ENCODE results near the gene TMEM161A. TPM values are rescaled to one million over a fixed set of nuclear protein-coding genes. Genes with fewer than 3 reads are reported as not detected.
A peak's percentile ranks its signal among the peaks of the same experiment; 100 is the strongest.

Gene TMEM161A
- total and polyA plus RNA-seq, 2 of the 13 experiments (the other 11 are each of a cell fraction or from before 2014, with no cell fraction given), result 25.9 to 31.4 TPM

DNA sequence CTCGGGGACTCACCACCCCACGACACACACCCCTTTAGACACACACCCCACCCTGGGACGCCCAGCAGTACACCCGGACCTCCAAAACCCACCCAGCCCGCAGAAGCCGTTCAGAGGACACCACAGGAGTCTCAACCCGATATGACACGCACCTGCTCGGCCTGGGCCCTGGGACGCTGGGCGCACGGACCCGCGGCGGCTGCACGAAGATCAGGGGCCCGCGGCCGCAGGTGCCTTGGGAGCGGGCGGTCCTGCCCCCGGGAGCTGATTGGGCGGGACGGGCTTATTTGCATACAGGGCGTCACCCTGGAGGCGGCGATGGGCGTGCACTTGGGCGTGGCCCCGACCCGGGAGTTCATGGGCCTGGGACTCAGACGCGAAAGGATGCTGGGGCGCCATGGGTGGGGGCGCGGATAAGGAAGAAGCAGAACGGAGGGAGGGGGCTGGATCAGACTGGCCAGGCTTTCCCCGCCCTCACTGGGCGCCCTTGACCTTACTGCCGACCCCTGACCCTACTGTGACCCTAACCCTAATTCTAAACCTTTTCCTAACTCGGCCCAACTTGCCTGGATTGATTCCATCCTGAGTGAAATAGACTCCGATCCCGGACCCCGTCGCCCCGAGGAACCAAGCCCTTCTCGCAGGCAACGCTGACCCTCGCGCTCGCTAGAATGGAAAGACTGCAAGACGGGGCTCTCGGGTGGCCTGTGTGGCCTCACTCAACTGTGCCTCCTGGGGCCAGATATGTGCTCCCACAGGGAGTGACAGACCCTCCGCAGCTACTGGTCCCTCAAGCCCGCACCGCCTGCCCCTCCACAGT is 32.0 kb upstream of the TMEM161A start, which contains the start of gene MEF2B (continued):
- no peak for TF ChIP-seq CENPBD1 (CRISPR knock-in tag; IDR thresholded peaks at IDR 0.05; ENCODE audit: borderline replicate concordance, low read depth)
- TF ChIP-seq, protein P1, sequence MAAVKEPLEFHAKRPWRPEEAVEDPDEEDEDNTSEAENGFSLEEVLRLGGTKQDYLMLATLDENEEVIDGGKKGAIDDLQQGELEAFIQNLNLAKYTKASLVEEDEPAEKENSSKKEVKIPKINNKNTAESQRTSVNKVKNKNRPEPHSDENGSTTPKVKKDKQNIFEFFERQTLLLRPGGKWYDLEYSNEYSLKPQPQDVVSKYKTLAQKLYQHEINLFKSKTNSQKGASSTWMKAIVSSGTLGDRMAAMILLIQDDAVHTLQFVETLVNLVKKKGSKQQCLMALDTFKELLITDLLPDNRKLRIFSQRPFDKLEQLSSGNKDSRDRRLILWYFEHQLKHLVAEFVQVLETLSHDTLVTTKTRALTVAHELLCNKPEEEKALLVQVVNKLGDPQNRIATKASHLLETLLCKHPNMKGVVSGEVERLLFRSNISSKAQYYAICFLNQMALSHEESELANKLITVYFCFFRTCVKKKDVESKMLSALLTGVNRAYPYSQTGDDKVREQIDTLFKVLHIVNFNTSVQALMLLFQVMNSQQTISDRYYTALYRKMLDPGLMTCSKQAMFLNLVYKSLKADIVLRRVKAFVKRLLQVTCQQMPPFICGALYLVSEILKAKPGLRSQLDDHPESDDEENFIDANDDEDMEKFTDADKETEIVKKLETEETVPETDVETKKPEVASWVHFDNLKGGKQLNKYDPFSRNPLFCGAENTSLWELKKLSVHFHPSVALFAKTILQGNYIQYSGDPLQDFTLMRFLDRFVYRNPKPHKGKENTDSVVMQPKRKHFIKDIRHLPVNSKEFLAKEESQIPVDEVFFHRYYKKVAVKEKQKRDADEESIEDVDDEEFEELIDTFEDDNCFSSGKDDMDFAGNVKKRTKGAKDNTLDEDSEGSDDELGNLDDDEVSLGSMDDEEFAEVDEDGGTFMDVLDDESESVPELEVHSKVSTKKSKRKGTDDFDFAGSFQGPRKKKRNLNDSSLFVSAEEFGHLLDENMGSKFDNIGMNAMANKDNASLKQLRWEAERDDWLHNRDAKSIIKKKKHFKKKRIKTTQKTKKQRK (IDR thresholded peaks at IDR 0.05; ENCODE audit: low read length), result no peak
- TF ChIP-seq ZSCAN22 (CRISPR knock-in tag; IDR thresholded peaks at IDR 0.05), result no peak
- no peak for TF ChIP-seq YEATS4 (CRISPR knock-in tag; IDR thresholded peaks at IDR 0.05; ENCODE audit: borderline replicate concordance)
- no peak for TF ChIP-seq NFE2 (CRISPR knock-in tag; IDR thresholded peaks at IDR 0.05)
- TF ChIP-seq, protein P2, sequence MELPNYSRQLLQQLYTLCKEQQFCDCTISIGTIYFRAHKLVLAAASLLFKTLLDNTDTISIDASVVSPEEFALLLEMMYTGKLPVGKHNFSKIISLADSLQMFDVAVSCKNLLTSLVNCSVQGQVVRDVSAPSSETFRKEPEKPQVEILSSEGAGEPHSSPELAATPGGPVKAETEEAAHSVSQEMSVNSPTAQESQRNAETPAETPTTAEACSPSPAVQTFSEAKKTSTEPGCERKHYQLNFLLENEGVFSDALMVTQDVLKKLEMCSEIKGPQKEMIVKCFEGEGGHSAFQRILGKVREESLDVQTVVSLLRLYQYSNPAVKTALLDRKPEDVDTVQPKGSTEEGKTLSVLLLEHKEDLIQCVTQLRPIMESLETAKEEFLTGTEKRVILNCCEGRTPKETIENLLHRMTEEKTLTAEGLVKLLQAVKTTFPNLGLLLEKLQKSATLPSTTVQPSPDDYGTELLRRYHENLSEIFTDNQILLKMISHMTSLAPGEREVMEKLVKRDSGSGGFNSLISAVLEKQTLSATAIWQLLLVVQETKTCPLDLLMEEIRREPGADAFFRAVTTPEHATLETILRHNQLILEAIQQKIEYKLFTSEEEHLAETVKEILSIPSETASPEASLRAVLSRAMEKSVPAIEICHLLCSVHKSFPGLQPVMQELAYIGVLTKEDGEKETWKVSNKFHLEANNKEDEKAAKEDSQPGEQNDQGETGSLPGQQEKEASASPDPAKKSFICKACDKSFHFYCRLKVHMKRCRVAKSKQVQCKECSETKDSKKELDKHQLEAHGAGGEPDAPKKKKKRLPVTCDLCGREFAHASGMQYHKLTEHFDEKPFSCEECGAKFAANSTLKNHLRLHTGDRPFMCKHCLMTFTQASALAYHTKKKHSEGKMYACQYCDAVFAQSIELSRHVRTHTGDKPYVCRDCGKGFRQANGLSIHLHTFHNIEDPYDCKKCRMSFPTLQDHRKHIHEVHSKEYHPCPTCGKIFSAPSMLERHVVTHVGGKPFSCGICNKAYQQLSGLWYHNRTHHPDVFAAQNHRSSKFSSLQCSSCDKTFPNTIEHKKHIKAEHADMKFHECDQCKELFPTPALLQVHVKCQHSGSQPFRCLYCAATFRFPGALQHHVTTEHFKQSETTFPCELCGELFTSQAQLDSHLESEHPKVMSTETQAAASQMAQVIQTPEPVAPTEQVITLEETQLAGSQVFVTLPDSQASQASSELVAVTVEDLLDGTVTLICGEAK (IDR thresholded peaks at IDR 0.05), result no peak
- TF ChIP-seq, protein P2 (CRISPR knock-in tag; IDR thresholded peaks at IDR 0.05), result no peak
- TF ChIP-seq ZNF543 (CRISPR knock-in tag; IDR thresholded peaks at IDR 0.05), result no peak
- no peak for TF ChIP-seq ZFP82 (CRISPR knock-in tag; IDR thresholded peaks at IDR 0.05; ENCODE audit: borderline replicate concordance)
- TF ChIP-seq ZNF879 (CRISPR knock-in tag; IDR thresholded peaks at IDR 0.05), result no peak
- TF ChIP-seq, protein P3, sequence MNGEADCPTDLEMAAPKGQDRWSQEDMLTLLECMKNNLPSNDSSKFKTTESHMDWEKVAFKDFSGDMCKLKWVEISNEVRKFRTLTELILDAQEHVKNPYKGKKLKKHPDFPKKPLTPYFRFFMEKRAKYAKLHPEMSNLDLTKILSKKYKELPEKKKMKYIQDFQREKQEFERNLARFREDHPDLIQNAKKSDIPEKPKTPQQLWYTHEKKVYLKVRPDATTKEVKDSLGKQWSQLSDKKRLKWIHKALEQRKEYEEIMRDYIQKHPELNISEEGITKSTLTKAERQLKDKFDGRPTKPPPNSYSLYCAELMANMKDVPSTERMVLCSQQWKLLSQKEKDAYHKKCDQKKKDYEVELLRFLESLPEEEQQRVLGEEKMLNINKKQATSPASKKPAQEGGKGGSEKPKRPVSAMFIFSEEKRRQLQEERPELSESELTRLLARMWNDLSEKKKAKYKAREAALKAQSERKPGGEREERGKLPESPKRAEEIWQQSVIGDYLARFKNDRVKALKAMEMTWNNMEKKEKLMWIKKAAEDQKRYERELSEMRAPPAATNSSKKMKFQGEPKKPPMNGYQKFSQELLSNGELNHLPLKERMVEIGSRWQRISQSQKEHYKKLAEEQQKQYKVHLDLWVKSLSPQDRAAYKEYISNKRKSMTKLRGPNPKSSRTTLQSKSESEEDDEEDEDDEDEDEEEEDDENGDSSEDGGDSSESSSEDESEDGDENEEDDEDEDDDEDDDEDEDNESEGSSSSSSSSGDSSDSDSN (CRISPR knock-in tag; IDR thresholded peaks at IDR 0.05), result peak; percentile 71
- no peak for TF ChIP-seq ZNF670 (CRISPR knock-in tag; IDR thresholded peaks at IDR 0.05; ENCODE audit: borderline replicate concordance)
- peak; percentile 53 for TF ChIP-seq SAP130 (CRISPR knock-in tag; IDR thresholded peaks at IDR 0.05; ENCODE audit: low read depth)
- TF ChIP-seq ZNF780A (CRISPR knock-in tag; IDR thresholded peaks at IDR 0.05), result no peak
